Breast epithelium (tissue), 3 donors: ENCODE results near the gene SDS.

Source experiments
- POLR2A ChIP-seq: fragments of 450-650 bp; IDR thresholded peaks from one replicate; pipeline ENCODE4 v1.6.1; 2016; ENCODE audit warnings: antibody characterized with exemption, mild to moderate bottlenecking, moderate library complexity
- POLR2AphosphoS5 ChIP-seq, 3 donors: sonication (generic); formaldehyde crosslinking; IDR thresholded peaks; one replicate each; pipeline ENCODE4 v1.6.1; 2017; ENCODE audit warnings: antibody characterized with exemption in 3 of 3

- no peak for TF ChIP-seq POLR2A
- no peak for TF ChIP-seq POLR2AphosphoS5 (IDR thresholded peaks at IDR 0.05)
These were observed 44.4 kb downstream of the SDS start for GRCh38 chr12:113359133-113359938.
